Renal pelvis (tissue), 4 donors: ENCODE data around the gene TMED1. TPM values are rescaled to one million over a fixed set of nuclear protein-coding genes. Genes with fewer than 3 reads are reported as not detected.

Experiments
- DNase-seq: peaks from one replicate; pipeline ENCODE4 v3.0.0-alpha.2; 2013
- polyA plus RNA-seq, 3 donors: library from polyadenylated mRNA; unstranded; fragments of 120-200 nt; gene quantifications; one replicate each; pipeline ENCODE4 v1.2.1, GENCODE V29; 2013; ENCODE audit not compliant: insufficient read length in 3 of 3

Gene TMED1
- polyA plus RNA-seq, 3 donors, result 52.6 to 65.4 (median 64.4) TPM

DNA sequence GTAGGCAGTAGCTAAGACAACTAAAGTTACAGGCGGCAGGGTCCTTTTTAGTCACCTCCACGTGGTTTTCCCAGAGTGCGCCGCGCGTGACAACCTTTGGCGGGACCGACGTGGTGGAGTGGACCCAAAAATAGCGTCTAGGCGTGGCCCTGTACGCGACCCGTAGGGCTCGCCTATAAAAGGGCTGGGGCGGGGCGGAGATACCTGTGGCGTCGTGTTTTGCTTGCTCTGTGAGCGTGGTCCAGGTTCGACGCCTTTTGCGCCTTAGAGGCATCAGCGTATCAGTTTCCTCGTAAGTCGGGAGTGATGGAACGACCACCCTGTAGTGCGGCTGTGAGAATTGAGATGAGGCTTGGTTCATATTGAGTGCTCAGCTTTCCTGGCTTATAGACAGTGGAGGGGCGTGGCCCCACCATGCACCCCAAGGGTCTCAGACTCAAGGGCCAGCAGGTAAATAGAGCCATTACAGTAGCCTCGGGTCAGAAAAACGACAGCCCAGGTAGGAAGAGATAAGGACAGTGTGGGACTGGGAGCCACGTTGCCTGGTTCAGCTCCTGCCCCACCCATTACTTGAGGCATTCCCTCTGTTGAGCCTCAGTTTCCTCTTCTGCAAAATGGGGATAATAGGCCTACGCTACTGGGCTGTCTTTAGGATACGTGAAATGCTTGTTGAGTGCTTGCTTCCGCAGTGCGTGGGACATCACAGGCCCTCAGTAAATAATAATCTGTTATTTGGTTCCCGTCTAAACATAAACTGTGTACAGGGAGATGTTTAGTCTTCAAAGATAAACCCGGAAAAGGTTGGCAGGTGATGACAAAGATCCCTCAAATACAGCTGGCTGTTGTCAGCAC lies 693 bp upstream of the TMED1 start:
- no peak for DNase-seq

DNA sequence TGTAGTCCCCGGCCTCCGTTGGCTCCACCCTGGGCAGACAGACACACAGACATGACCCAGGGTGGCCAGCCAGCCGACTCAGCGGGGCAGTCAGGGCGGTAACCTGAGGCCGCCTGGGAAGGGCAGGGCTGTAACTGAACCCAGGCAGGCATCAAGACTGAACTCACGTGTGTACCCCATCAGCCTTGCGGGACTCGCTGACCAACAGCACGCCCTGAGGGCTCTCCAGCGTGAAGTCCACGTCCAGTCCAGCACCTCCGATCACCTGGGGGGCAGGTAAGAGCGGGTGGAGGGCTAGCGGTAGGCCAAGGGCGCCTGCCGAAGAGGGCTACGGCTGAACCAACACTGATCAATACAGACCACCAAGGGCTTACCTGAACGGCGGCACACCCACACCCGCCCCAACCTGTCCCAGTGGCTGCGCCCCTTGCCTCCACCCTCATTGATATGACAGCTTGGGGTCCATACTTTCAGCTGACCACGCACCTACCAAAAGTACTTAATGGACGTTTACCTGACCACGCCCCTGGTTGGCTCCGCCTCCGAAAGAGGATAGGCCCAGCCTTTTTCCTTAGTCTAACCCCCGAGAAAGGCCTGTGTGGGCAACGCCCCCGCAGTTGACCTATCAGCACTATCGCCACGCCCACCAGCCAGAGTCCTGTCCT lies 791 bp downstream of the TMED1 start:
- DNase-seq, result no peak

DNA sequence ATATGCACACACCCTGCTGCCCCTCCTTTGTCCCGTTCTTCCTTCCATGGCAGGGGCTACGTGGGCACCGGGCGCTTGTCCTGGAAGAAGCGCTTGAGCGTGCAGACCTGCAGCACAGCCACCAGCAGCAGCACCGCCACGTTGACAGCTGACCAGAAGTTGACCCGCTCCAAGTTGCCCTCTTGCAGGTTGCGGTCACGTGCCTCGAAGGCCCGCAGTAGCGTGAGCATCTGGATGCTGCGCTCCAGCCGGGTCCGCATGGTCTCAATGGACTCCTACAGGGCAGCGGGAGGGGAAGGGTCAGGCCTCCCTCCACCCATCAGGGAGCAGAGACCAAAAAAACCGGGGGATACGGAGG lies 3.1 kb downstream of the TMED1 start:
- DNase-seq, result no peak

DNA sequence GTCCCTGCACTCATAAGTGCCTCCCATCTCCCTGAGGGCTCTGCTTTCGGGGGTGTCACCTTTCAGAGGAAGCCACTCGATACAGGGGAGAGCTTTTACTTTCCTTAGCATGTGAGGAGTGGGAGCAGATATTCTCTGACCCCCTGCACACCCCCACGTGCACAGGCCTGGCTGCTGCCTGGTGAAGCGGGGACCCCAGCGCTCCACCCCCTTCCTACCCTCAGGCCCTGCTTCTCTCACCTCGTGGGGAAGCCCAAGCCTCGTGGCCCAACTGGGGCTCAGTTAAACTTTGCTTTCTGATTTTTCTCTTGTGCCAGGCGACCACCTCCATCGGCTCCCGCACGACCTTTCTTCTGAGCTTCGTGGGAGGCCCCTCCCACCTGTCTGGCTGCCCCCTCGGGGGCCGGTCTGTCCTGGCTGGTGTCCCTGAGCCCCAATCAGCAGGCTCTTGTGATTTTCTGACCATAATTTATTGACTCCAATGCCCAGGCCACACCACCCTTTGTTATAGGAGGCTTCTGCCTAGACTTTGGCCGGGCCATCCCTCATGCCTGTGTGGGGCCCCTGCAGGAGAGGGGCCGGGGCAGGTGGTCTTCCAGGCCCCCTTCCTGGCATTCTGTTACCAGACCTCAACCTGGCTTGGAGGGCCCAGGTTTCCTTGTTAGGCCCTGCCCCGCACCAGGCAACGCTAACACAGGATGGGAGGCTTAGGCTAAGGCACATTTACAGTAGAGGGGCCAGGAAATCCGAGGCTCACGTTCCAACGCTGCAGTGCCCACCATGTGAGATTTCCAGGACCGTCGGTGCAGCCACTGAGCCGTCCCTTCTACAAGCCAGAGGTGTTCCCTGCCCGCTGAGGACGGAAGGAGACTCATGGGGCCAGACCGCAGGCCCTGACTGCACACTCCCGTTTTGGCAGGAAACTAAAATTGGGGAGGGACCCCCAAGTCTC lies 3.7 kb downstream of the TMED1 start:
- peak; percentile 22 for DNase-seq

DNA sequence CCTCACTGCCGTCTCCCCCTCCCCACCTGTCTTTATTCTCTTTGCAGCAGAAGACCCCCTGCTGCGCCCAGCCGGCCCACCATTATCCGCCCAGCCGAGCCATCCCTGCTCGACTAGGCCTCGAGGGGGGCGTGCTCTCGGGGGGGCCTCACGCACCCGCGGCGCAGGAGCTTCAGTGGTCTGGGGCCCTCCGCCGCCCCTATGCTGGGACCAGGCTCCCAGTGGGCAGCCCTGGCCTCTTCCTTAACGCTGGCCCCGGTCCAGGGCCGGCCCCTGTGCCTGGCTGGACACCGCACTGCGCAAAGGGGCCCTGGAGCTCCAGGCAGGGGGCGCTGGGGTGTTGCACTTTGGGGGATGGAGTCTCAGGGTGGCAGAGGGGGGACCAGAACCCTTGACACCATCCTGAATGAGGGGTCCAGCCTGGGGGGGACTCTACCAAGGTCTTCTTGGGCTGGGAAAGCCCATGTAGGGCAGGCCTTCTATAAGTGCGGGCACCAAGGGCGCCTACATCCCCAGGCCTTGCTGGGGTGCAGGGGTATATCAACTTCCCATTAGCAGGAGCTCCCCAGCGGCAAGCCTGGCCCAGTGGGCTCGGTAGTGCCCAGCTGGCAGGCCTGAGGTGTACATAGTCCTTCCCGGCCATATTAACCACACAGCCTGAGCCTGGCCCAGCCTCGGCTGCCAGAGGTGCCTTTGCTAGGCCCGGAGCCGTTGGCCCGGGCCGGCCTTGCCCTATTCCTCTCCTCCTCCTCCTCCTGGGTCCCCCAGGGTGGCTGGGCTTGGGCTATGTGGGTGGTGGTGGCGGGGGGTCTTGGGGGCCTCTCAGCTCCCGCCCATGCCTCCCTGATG lies 4.9 kb downstream of the TMED1 start:
- no peak for DNase-seq

DNA sequence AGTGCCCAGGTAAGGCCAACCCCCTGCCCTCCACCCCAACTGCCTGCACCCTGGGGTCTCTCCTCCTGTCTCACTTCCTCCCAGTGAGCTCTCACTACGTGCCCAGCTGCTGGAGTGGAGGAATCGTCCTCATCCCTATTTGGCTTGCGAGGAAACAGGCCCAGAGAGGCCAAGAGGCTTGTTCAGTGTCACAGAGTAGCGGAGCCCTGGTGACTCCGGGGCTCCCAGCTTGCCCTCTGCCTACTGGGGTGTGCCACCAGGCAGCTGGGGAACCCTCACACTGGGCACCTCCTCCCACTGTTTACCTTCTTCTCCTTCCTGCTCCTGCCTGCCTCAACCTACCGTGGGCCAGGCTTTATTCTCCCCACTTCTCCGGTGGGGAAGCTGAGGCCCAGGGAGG lies 5.6 kb downstream of the TMED1 start:
- DNase-seq, result no peak

DNA sequence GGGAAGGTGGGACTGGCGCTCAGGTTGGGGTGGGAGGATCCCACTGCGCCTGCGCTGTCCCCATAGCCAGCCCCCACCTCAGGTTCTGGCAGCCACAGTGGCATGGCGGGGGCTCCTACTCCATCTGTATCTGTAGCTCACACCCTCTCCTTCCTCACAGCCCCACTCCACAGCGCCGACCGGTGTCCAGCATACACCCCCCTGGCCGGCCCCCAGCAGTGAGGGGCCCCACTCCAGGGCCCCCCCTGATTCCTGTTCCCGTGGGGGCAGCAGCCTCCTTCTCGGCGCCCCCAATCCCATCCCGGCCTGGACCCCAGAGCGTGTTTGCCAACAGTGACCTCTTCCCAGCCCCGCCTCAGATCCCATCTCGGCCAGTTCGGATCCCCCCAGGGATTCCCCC lies 6.0 kb downstream of the TMED1 start:
- no peak for DNase-seq

DNA sequence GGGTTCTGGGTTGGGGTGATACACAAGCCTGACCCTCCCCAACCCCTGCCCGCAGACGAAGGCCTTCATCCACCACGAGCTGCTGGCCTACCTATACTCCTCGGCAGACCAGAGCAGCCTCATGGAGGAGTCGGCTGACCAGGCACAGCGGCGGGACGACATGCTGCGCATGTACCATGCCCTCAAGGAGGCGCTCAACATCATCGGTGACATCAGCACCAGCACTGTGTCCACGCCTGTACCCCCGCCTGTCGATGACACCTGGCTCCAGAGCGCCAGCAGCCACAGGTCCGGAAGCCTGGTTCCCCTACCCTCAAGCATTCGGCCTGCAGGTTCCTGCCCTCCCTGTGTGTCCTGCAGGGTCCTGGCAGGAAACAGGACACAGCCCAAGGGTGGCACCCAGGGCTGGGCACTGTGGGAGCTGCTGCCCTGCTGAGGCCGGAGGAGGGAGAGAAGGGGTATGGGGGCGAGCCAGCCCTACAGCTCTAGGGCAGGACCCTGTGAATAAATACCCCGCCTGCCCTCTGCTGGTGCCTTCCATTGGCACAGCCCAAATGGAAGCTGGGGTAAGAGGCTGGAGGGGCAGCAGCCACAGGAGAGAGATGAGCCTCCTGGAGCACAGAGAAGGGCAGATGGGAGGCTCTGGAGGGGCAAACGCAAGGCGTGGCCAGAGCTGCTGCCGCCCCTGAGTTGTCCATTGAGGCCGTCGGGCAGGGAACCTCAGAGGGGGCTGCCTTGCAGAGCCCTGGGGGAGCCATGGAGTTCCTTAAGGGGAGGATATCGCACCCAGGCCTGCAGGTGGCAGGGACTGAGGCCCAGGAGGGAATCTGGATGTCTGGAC lies 6.8 kb downstream of the TMED1 start:
- DNase-seq, result no peak

DNA sequence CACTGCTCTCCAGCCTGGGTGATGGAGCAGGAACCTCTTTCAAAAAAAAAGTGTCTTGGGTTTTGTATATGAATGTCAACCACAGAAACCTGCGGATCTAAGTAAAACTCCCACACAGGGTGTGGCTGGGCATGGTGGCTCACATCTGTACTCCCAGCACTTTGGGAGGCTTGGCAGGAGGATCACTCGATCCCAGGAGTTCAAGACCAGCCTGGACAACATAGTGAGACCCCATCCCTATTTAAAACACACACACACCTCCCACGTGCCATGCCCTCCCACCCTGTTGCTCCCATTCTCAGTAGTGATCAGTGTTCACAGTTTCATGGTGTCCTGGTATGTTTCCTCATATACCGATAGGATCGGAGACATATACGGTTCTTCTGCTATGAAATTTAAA lies 9.2 kb downstream of the TMED1 start:
- no peak for DNase-seq

DNA sequence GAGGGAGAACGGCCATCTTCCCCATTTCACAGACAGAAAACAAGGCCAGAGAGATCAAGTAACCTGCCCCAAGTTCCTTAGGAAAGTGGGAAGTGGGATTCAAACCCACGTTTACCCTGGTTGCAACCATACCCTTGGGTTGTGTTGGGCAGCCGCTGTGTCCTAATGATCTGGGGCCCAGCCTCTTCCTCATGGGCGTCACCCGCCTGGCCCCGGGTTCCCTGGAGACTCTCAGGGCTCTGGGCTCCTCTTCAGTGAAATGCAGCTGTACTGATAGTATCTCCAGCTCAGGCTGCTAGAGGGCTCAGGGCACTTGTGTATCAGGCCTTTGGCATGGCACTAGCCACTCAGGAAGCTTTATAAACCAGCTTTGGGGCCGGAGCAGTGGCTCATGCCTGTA lies 9.8 kb downstream of the TMED1 start:
- DNase-seq, result no peak

DNA sequence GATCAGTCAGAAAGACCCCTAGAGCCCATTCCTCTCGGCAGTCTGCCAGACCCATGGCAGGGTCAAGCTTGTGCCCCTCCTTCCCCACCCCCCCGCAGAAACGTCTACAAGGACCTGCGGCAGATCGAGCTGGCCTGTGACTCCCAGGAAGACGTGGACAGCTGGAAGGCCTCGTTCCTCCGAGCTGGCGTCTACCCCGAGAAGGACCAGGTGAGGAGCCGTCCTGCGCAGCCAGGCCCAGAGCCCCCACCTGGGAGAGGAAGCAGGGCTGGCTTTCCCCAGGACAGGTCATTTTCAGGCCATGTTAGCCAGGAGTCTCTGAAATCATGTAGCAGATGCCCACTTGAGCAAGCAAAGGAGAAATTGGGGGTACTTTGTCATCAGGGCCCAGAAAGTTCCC lies 12.3 kb downstream of the TMED1 start:
- DNase-seq, result no peak

DNA sequence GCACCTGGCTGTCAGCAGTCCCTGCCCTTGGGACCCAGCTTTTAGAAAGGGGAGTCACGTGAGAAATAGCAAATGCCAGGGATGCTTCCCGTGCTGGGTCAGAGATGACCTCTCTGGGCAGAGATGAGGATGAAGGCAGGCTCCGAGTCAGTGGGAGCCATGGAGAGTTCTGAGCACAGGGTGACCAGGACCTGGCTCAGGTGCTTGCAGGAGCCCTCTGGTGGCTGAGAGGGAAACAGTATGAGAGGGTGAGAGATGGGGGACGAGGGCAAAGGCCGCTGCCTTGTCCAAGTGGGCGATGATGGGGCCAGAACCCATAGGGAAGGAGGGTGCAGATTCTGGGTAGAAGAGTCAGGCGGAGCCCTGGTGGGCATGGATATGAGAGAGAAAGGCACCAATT lies 15.8 kb downstream of the TMED1 start:
- no peak for DNase-seq

DNA sequence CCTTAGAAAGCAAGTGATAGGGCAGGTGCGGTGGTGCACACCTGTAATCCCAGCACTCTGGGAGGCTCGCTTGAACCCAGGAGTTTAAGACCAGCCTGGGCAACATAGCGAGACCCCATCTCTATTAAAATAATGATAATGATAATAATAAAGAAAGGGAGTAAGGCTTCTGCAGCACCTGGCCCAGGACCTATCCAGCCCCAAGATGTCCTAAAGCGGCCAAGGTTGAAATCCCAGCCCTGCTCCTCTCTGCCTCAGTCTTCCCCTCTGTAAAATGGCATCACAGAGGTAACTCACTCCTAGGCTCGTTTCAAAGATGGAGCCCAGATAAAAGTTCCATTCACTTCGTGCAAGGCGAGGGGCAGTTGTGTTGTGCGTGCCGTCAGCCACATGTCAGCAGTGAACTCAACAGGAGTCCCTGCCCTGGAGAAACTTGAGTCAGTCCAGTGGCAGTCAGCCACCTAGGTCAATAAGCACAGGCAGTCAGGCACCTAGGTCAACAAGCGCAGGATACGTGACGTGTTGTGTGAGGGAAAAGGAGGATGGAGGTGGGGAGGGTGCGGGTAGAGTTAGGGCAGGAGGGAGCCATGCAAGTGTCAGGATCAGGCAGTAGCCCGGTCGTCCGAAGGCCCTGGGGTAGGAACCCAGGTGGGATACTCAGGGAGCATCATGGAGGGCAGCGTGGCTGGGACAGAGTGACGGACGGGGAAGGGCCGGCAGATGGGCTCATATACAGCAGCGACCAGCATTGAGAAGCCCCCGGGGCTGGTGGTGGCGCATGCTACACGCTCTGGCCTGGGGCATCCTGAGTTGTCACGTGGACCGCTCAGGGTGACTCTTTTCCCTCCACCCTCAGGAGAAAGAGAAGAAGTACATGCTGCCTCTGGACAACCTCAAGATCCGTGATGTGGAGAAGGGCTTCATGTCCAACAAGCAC lies 16.6 kb downstream of the TMED1 start:
- DNase-seq, result no peak

DNA sequence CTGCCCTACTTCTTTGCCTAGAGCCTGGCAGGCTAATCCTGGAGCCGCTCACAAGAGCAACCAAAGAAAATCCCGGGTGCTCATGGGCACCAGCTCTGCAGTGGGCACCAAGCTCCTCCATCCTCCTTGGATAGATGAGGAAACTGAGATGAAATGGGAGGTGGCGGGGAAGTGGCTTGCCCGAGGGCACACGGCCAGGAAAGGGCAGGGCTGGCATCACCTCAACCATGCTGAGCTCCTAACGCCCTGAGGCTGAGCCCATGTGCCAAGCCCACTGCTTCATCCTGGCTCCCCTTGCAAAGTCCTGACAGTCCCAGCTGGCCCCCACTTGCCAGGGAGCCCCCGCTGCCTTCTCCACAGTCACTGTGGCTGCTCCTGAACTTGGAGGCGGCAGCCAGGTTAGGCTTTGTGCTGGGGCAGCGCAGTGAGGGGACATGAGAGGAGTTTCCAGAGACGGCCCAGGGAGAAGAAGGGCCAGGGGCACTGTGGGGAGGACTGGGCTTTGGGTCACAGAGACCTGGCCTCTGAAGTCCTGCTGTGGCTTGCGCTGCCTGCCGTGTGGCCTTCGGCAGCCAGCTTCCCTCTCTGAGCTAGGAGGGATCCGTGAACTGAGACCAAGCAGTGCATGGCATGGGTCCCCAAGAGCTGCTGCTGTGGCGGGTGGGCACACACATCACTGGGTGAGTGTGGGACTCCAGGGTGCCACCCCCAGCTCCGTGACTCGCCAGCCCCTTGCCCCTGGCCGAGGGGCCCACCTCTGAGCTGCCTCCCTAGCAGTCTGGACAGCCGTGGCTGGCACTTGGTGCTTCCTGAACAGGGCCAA lies 17.5 kb downstream of the TMED1 start:
- DNase-seq, result no peak

DNA sequence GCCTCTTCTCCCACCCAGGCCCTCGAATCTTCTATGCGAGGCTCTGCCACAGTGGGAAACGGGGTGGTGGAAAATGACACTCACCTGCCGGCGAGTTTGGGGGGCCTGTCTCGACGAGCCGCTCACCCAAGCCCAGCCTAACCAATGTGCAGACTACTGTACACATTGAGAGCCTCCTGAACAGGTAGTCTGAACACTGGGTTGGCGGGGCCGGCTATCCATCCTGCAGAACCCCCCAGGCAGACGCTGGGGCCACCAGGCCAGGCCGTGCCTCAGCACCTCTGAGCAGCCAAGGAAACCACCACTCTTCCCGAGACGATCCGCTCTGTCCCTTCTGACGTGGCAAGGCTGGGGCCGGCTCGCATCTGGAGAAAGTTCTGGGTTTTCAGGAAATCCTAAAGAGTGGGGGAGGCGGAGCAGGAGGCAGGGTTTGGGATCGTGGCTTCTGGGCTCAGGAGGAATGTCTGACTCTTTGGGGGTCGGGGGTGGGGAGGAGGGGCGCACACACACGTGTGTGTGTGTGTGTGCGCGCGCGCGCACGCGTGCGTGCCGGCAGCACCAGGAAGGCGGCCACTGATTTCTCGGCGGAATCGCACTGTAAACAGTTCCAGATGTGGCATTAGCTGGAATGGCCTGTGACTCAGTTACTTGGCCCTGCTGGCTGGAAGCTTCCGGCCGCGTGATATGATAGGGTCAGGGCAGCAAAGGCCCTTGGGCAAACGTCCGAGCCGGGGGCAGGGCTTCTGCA lies 18.5 kb downstream of the TMED1 start:
- peak; percentile 56 for DNase-seq

DNA sequence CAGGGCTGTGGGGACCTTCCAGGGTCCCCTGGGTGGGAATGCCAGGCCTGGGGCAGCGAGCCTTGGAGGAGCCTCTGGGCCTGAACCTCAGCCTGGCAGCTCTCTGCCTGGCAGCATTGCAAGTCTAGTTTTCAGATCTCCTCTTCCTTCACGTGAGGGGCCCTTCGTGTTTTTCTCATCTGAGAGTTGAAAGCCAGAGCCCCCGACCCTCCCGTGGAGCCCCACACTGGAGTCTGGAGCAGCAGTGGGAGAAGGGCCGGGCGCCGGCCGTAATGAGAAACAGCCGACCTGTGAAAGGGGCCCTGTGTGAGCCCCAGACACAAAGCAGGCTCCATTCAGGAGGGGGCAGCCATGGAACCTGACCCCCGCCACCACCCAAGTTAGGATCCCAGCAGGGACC lies 19.3 kb downstream of the TMED1 start:
- DNase-seq, result no peak

DNA sequence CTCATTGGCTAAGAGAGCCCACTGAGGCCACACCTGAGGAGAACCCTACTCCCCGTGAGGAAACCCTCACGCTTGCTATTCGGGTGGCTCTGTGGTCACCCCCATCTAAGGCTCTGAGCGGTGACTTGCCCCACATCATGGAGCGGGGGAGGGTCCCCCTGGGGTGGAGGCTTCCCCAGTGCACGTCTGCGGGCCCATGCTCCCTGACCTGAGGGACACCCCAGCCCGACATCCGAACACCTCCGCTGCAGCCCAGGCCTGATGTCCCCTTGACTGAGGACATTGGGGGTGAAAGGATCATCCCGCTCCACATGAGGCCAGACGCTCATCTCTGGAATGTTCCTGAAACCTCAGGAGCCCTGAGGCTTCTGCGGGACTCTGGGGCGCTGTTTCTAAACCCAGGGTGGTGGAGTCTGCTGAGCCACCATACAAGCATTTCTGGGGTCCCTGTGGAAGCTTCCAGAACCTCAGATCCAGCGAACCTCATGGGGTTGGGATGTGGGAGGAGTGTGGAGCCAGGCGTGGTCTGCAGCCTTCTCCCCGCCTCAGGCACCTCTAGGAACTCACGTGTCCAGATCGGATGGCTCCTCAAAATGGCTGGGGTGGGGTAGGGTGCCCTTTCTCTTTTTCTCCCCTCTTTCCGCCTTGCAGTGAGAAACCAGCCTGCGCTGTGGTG lies 19.9 kb downstream of the TMED1 start:
- DNase-seq, result no peak
